GM15510 (cell line): Measurements from ENCODE around the gene LRP5.

Experiments
- POLR2A ChIP-seq: IDR thresholded peaks from 3 replicates; pipeline ENCODE4 v1.6.1; 2011; ENCODE audit warnings: borderline replicate concordance; ENCODE audit not compliant: insufficient read length; ENCODE audit errors: extremely low read depth

The LRP5 gene

DNA sequence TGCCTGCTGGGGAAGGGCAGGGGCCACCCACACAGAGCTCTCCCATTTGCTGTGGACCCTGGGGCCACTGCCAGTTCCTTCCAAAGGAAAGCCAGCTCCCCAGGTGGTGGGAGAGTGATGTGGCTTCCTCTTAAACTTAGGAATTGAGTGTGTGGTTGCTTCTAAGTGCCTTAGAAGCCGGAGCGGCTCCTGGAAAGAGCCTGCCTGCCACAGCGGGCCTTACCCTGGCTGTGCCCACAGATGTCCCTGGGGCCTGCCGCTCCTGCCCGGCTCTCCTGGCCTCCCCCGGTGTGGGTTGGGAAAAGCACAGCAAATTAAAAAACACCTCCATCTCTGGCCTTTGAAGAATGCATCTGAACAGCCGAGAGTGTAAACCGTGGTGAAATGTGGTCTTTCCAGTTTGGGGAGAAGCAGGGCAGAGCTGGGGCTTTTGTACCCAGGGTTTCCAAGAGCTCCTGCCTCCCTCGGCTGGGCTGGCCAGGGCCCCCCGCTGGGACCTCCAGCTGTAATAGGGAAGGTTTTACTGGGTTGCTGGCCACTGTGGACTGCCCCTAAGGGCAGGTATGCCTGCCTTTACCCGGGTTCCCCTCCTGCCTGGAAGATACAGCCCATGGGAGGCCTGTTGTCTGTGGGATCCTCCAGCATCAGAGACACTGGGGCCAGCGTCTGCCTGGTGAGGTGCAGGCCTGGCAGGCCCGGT, 30.2 kb downstream of the LRP5 start:
- TF ChIP-seq POLR2A: no peak

GRCh38 chr11:68343761-68344256, 31.4 kb downstream of the LRP5 start:
- TF ChIP-seq POLR2A: no peak

GRCh38 chr11:68345776-68346461, 33.5 kb downstream of the LRP5 start:
- TF ChIP-seq POLR2A: no peak

GRCh38 chr11:68346462-68346790, 34.0 kb downstream of the LRP5 start:
- TF ChIP-seq POLR2A: no peak

DNA sequence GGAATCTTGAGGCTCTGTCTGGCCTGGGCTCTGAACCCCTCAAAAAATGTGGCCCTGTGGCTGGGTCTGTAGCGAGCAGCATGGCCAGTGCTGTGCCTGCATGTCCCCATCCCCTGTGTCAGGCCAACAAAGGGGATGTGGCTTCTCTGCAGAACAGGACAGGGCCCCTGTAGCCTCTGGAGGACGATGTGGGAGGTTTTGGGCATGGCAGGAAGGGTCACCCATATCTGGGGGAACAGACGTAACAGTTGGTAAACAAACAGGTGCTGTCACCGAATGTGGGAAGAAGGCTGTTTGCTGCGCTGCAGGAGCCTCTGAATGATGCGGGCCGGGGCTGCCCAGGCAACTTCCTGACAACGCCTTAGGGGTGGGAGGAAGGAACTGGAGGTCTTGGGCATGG, 35.0 kb downstream of the LRP5 start:
- TF ChIP-seq POLR2A: no peak

GRCh38 chr11:68347841-68348240, 35.5 kb downstream of the LRP5 start:
- TF ChIP-seq POLR2A: no peak

- TF ChIP-seq POLR2A: no peak
Observed at GRCh38 chr11:68349461-68350249, 37.3 kb downstream of the LRP5 start.

- no peak for TF ChIP-seq POLR2A
Observed at GRCh38 chr11:68350759-68351449, 38.5 kb downstream of the LRP5 start.

DNA sequence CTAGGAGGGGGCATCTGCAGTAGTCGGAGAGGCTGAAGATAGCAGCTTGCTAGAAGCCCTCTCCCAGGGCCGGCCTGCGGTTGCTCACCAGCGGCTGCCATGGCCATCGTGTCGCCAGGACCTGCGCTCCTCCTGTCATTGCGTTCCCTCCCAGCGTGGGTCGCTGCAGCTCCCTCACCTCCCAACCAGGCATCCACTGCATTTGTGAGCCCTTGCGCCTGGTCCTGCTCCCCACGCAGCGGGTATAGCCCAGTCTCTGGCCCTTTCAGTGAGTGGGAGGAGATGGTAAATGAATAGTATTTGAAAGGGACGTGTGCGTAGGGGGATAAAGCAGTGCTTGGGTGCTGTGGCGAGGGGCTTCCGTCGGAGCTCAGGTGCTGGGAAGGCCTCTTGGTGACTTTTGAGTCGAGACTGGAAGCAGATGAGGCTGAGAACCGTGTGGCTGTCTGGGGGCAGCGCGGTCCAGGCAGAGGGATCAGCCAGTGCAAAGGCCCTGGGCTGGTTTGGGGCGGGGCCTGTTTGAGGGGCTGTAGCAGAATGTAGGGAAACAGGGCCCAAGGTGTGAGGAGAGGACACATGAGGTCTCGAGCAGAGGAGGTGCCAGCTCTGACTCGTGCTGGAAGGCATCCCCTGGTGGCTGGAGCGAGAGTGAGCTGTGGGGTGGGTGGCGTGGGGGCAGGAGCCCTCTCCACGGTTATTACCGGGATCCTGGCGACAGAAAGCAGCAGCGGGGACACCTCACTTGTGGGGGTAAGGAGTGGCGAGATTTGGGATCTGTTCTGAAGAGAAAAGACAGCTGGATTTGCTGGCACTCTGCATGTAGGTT, 39.3 kb downstream of the LRP5 start:
- no peak for TF ChIP-seq POLR2A

DNA sequence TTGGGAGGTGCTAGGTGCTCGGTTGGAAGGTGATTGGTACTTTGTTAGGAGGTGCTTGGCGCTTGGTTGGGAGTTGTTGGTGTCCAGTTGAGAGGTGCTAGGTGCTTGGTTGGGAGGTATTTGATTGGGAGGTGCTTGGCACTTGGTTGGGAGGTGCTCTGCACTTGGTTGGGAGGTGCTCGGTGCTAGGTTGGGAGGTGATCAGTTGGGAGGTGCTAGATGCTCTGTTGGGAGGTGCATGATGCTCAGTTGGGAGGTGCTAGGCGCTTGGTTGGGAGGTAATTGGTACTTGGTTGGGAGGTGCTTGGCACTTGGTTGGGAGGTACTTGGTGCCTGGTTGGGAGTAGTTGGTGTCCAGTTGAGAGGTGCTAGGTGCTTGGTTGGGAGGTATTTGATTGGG, 40.2 kb downstream of the LRP5 start:
- TF ChIP-seq POLR2A: no peak

DNA sequence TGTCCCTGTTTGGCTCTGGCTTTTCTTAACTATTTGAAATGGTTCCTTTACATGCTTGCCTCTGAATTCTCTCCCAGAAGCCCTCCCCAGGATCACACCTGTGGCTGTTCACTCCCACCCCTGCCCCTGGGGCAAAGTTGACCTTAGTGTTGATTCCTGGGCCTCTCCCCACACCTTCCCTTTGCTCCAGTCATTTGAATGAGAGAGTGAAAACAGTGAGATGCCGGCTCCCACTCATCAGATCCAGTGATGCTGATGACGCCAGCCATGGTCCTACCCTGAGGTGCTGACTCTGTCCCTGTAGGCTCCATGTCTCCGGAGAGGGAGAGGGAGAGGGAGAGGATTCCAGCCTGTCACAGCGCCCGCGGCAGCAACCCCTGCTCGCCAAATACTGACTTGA, 40.7 kb downstream of the LRP5 start:
- TF ChIP-seq POLR2A: no peak

DNA sequence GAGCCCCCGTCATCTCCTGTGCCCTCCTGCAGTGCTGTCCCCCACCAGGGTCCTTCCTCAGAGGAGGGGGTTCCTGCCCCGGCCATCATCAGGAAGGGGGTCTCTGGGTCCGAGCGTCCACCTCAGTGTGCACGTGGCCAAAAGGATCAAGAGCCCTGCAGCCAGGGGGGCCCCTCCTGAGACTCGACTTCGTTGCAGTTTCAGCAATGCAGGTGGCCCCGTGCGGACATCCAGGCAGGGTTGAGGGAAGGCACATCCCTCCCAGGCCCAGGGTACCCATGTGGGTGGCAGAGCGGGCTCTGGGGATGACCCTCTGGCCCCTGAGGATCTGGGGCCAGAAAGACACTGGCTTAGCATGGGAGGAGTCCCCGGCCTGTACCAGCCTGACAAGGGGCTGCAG, 41.3 kb downstream of the LRP5 start:
- no peak for TF ChIP-seq POLR2A

- TF ChIP-seq POLR2A: no peak
Observed at GRCh38 chr11:68354148-68354872, 41.9 kb downstream of the LRP5 start.
